Activated CD4-positive, alpha-beta T cell treated with anti-CD3 and anti-CD28 coated beads for 24 hours (primary cell): ENCODE results near the gene HDAC1.
"Not testable (repeated sequence)": the region's sequence is repeated elsewhere in the genome, so short reads cannot be mapped to it uniquely, and the experiment has no call there.

Experiments used
- DNase-seq, 2 donors: peaks; one replicate each; pipeline ENCODE4 v3.0.0-alpha.2; 2020; ENCODE audit warnings: low read depth in 2 of 2

The HDAC1 gene

GRCh38 chr1:32274646-32275340 is 17.1 kb upstream of the HDAC1 start:
- no peak for DNase-seq

GRCh38 chr1:32275424-32275823 is 16.5 kb upstream of the HDAC1 start:
- no peak for DNase-seq

GRCh38 chr1:32276032-32276782 is 15.7 kb upstream of the HDAC1 start:
- no peak for DNase-seq

- DNase-seq = not testable (repeated sequence)
These were observed 7.1 kb upstream of the HDAC1 start for GRCh38 chr1:32284777-32285176.

- no peak for DNase-seq
These were observed 6.2 kb upstream of the HDAC1 start for GRCh38 chr1:32285658-32286057.

DNA sequence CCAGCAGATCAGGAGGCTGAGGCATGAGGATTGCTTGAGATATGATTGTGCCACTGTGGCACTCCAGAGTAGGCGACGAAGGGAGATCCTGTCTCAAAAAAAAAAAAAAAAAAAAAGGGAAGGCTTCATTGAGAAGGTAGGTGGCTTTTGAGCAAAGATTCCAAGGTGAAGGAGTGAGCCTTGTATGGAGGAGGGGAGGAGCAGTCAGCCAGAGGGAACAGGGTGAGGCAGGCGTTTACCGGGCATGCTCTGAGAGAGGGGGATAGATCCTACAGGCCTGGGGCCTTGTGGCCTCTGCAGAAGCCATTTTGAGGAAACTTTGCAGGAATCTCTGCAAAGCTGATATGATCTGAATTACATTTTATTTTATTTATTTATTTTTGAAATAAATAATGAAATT is 5.1 kb upstream of the HDAC1 start:
- DNase-seq = no peak

GRCh38 chr1:32289256-32289655 is 2.6 kb upstream of the HDAC1 start:
- no peak for DNase-seq

- DNase-seq = no peak
These were observed 657 bp upstream of the HDAC1 start for GRCh38 chr1:32291145-32291707.

GRCh38 chr1:32298211-32298610 is 6.3 kb downstream of the HDAC1 start:
- DNase-seq = not testable (repeated sequence)

DNA sequence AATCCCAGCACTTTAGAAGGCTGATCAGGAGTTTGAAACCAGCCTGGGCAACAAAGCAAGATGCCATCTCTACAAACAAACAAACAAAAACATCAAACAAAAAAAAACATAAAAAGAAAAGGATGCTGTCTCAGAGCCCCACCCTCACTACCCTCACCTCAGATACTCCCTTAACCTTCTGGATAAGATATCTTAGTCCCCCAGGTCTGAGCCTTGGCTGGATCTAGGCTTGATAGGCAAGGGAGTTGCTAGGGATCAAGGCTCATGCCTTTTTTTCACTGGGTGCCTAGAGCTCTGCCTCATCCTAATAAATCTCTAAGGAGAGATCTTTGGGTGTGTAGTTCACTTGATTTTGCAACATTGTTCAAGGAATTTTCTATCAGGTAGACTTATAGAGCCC is 7.4 kb downstream of the HDAC1 start:
- no peak for DNase-seq

DNA sequence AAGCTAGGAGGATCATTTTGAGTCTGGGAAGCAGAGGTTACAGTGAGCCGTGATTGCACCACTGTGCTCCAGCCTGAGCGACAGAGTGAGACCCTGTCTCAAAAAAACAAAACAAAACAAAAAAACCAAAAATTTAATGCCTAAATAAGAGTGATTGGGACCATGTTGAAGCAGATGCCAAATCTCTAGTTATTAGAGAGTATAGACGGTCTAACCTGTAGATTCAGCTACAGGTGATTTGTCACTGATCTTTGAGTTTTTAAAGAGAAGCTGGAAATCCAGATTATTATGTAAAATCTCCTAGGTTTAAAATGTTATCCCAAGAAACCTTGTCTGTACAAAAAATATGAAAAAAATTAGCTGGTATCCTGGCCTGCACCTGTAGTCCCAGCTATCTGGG is 11.5 kb downstream of the HDAC1 start:
- no peak for DNase-seq

DNA sequence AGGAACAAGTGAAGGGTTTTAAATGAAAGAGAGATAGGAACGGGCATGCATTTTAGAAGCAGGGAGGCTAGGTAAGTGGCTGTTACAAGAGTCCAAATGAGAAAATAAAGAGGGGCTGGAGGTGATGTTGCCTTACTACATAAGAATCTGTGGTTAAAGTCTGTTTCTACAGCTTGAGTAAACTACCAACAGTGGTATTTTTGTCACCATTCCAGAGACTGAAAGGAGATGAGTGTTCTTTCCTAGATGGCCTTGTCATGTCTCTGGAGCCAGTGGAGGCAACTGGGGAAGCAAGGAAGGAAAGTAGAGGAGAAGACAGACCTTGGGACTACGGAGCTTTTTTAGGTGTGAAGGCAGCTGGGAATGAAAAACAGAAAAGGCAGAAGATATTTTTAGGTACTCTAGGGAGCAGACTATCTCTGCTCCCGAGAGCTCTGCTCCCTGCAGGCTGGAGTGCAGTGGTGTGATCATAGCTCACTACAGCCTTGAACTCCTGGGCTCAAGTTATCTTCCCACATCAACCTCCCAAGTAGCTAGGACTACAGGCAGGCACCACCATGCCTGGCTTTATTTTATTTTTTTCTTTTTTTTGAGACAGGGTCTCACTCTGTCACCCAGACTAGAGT is 12.2 kb downstream of the HDAC1 start:
- DNase-seq = no peak

GRCh38 chr1:32305310-32305709 is 13.4 kb downstream of the HDAC1 start:
- no peak for DNase-seq

- DNase-seq = no peak
These were observed 15.4 kb downstream of the HDAC1 start for GRCh38 chr1:32307324-32307723.

DNA sequence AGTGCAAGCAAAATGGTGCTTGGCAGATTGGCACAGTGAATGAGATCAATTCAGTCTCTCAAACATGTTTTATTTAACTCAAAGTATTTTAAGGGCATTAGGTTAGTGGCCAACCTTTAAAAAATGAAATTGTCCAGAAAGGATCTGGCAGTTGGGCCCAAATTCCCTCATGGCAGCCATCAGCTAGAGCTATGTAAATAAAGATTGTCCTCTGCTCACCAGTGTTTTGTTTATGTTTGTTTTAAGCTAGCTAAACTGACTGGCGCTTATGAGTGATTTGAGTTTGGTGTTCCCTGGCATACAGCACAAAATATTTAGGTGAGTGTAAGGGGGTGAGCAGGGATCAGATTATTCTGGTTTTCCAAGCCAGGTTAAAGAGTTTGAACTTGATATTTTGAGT is 18.1 kb downstream of the HDAC1 start:
- DNase-seq = no peak

DNA sequence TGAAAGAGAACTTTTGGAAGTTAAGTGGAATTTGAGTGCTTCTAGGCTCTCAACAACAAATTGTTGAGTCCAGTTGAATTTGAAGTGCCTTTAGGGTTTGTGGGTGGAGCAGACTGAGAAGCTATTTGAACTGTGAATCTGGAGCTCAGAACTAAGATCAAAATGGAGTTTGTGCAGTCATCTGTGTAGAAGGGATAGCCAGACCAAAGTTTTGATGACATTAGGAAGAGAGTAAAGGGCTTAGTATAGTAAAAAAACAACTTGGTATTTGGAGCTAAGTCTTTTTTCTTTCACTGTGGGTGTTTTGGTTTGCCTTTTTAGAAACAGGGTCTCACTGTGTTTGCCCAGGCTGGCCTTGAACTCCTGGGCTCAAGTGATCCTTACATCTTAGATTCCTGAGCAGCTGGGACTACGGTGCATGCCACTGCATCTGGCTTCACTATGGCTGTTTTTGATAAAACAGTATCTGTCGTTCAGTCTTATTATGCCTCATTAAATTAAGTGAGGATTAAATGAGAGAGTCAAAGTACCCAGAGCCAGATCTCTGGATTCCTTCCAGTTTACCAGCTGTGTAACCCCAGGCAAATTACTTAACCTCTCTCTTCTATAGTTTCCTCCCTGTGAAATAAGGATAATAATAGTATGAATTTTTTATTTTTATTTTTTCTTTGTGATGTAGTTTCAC is 20.0 kb downstream of the HDAC1 start:
- no peak for DNase-seq

DNA sequence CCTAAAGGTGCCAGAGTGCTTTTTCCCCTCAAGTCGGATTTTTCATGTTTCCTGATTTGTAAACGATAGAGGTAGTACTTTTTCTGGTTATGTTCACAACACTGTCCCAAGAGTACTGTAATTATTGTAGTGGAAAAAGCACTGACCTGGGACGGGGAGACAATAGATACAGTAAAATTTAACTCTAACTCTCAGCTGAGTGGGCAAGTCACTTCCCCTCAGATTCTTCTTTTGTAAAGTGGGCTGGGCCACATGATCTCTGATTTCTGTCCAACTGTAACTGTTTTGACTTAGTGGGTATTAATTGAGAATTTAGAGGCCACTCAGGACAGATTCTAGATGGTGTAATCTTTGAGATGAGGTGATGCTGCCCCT is 25.0 kb downstream of the HDAC1 start:
- no peak for DNase-seq

GRCh38 chr1:32318127-32318869 is 26.4 kb downstream of the HDAC1 start:
- no peak for DNase-seq

DNA sequence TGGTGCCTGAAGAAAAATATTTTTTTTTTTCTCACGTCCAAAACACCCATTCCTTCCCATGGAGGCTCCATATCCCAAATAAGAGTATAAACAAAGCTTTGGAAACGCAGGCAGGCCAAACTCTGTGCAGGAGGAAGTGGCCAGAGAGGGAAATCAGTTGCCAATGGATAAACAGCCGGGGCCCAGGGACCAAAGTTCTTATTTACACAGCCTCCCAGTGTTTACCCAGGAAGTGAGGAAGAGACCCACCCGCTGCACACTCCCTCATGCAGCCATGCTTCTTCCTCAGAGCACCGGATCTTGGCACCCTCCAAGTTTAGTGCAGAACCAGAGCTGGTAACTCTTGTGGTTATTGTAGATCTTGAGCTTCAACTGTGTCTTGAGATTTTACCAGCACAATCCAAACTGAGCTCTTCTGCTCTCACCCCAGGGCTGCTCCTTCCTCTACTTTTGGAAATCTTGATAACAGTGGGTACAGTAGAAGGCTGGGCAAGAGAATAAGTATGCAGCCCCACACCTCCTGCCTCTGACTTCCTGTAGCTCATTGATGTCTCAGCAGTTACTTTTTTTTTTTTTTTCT is 29.9 kb downstream of the HDAC1 start:
- no peak for DNase-seq

DNA sequence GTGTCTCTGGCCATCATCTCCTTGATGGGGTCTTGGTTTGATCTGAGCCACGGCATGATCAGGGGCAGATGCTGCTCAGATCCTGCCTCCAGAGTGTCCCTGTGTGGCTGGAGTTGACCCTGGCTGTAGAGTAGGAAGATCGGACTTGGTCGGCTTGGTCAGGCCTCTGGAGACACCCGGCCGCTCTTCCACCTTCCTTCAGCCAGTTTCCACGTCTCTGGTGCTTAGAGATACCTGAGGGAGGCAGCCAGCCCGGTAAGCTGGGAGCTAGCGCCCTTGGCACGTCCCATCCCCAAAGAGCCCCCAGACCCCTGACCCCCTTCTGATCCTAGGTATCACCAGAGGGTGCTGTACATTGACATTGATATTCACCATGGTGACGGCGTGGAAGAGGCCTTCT is 35.3 kb downstream of the HDAC1 start:
- DNase-seq = no peak

GRCh38 chr1:32329931-32330466 is 38.1 kb downstream of the HDAC1 start:
- DNase-seq = no peak
